ENCODE measurements around the gene TIGD1.

TIGD1 gene

GRCh38 chr2:232550354-232551249 is at the start of gene TIGD1, which contains the start of gene EIF4E2:
Gene TIGD1, minus strand, starts transcription at chr2:232550557. Its CDS starts 675 bp downstream, at chr2:232549882.
Gene EIF4E2, plus strand, starts transcription at chr2:232550689. Its CDS starts 36 bp downstream, at chr2:232550725.
- peak; percentile 97 for DNase-seq (ENCODE audit: low spot score)

- no peak for DNase-seq (ENCODE audit: low spot score)
These were observed 47.9 kb upstream of the TIGD1 start for GRCh38 chr2:232598293-232598692.

- DNase-seq (ENCODE audit: low spot score): no peak
These were observed 47.2 kb upstream of the TIGD1 start for GRCh38 chr2:232597362-232598079.

DNA sequence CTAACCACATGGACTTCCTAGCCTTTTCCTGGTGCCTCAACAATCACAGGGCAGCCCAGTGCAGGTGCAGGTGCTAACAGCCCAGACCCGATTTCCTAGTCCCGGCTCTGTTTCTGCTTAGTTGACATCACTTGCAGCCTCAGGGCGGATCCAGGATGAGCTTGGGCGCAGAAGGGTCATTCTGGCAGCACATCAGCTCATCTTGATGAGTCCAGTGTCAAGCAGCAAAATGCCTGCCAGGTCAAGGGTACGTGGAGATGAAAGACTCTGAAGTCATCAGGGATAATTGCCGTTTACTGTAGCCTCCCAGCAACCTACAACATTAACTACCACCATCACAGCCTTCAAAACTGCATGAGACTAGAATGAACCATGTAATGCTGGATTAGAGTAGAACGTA is 43.6 kb upstream of the TIGD1 start:
- DNase-seq (ENCODE audit: low spot score): no peak

- no peak for DNase-seq (ENCODE audit: low spot score)
These were observed 42.5 kb upstream of the TIGD1 start for GRCh38 chr2:232592772-232593395.

DNA sequence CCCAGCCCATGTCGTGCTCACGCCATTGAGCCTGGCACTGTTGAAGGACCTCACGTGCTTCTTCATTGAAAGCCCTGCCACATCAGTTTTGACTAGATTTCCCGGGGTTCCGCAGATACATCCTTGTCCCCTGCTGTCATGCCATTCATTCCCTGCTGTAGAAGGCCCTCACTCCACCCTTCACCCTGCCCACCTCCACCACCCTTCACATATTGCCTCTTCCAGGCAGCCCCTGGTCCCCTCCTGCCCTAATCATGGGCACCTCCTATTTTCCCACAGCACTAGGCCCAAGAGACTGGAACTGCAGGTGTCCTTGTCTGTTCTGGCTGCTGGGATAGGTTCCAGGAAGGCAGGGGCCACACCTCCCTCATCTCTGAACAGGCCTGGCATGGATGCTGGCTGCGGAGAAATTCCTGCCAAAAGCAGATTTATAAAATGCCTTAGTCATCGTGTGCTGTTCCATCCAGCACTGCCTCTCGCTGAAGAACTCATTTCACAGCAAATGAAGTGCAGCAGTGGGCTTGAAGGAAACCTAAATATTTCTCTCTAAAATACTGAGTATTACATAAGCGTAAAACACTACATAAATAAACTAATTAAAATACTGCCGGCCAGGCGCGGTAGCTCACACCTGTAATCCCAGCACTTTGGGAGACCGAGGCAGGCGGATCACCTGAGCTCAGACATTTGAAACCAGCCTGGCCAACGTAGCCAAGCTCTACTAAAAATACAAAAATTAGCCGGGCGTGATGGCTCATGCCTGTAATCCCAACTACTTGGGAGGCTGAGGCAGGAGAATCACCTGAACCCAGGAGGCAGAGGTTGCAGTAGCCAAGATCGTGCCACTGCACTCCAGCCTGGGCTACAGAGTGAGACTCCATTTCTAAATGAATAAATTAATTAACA is 38.6 kb upstream of the TIGD1 start:
- DNase-seq (ENCODE audit: low spot score): no peak

GRCh38 chr2:232588031-232588430 is 37.7 kb upstream of the TIGD1 start:
- no peak for DNase-seq (ENCODE audit: low spot score)

DNA sequence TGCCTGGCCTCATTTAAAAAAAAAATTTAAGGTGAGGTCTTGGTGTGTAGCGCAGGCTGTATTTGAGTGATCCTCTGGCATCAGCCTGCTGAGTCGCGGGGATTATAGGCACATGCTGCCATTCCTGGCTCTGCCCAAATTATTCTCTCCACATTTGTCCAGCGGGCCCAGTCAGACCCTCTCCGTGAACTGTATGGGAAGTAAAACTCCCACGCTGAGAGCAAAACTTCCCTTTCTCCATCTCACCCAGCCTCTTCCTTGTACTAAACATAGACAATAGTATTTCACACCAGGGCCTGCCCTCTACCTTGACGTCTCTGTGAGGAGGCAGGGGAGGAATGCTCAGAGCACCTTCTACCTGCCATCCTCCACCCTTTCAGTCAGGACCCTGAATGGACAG is 37.2 kb upstream of the TIGD1 start:
- no peak for DNase-seq (ENCODE audit: low spot score)

DNA sequence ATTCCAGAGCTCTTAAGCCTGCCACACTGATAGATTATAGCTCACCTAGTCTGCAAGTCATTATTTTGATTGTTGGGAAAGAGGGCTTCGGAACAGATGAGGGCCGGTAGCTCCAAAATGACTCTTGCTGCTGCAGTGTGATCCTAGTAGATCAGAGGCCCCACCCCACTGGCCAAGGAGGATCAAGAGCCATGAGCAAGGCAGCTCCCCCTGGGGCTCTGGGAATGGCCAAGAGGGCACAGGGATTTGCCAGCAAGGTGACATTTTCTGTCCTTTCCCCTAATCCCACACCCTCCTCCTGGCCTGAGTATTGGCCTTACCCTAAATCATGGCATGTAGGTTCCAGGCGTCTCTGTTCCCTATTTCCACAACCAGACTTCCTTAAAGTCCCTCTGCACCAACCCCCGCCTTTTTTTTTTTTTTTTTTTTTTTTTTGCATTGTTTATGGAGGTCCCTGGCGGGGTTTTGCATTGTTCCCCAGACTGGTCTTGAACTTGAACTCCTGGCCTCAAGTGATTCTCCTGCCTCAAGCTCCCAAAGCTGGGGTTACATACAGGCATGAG is 36.7 kb upstream of the TIGD1 start:
- no peak for DNase-seq (ENCODE audit: low spot score)

DNA sequence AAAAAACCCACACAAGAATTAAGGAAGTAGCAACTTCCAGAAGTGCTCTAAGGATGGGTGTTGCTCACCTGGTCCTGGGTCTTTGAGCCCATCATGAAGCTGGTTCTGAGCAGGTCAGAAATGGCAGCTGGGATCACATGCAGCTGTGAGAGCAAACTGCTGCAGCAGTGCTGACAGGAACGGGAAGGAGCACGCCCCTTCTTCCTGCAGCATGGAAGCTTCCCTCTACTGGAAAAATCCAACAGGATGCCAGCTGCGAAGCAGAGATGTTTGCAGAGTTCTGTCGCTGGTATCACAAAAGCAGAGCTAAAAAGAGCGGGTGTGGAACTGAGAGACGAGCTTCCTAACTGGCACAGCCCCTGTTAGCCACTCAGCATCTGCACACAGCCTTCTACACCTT is 33.9 kb upstream of the TIGD1 start:
- DNase-seq (ENCODE audit: low spot score): no peak

- no peak for DNase-seq (ENCODE audit: low spot score)
These were observed 31.4 kb upstream of the TIGD1 start for GRCh38 chr2:232581725-232582124.

- DNase-seq (ENCODE audit: low spot score): no peak
These were observed 30.3 kb upstream of the TIGD1 start for GRCh38 chr2:232580648-232580981.

- DNase-seq (ENCODE audit: low spot score): no peak
These were observed 28.3 kb upstream of the TIGD1 start for GRCh38 chr2:232578626-232579025.

DNA sequence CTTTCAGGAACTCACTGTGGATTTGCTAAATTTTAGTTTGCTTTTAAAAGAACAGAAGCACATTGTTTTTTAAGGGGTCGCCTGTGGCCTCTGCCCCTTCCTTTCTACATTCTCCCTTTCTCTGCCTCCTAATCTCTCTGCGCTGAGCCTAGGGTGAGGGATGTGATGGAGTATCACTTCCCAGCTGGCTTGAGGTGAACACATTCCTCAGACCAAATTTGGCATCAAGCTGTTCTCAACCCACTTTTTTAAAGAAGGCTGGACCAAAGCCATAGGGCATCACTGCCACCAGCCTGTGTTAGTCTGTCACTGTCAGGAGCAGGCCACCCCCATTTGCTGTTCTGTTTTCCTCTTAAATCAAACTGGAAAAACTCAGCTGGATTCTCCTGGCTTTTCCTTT is 27.5 kb upstream of the TIGD1 start:
- DNase-seq (ENCODE audit: low spot score): no peak

- no peak for DNase-seq (ENCODE audit: low spot score)
These were observed 26.6 kb upstream of the TIGD1 start for GRCh38 chr2:232576995-232577394.

- no peak for DNase-seq (ENCODE audit: low spot score)
These were observed 25.0 kb upstream of the TIGD1 start for GRCh38 chr2:232575404-232575746.

- DNase-seq (ENCODE audit: low spot score): no peak
These were observed 24.5 kb upstream of the TIGD1 start for GRCh38 chr2:232574674-232575403.

- DNase-seq (ENCODE audit: low spot score): no peak
These were observed 23.5 kb upstream of the TIGD1 start for GRCh38 chr2:232573771-232574435.

DNA sequence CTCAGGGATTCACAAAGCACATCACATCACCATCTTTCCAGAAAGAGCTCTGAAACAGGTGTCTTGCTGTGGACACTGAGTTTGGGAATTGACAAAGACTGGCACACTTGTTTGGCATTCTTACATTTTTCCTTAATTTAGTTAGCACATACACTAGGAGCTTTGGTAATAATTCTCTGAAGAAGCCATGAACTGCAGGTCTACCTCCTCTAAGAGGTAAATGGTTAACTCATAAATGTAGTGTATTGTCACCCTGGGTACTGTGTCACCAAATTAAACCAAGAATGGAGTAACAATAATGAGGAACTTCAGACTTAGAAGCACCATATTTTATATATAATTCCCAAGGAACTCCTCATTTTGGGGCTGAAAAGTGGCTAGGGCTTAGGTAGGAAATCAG is 22.7 kb upstream of the TIGD1 start:
- DNase-seq (ENCODE audit: low spot score): no peak

DNA sequence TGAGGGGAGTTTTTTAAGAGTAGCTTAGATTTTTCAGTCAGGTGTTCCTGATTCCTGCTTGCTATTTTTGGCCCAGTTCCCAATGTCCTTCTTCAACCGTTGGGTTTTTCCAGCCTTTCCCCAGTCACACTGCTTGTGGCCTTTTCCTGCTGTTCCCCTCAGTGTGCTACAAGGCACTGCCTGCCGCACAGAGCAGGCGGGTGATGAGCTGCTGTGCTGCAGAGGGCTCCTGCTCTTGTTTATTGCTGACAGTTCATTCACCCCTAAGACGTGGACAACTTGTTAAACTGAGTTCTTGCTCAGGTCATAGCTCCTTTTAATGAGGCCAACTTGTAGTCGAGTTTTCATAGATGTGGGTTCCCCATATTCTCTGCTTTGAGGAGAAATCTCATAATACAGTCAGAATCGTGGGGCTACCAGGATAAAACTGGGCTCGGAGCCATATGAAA is 20.7 kb upstream of the TIGD1 start:
- no peak for DNase-seq (ENCODE audit: low spot score)

Data from HuH-7 (cell line).